ENCODE measurements around the gene TOX2. TPM values are rescaled to one million over a fixed set of nuclear protein-coding genes. Genes with fewer than 3 reads are reported as not detected.

Gene TOX2
- total RNA-seq, 1 donor from 2014 or later = 2.8 TPM

DNA sequence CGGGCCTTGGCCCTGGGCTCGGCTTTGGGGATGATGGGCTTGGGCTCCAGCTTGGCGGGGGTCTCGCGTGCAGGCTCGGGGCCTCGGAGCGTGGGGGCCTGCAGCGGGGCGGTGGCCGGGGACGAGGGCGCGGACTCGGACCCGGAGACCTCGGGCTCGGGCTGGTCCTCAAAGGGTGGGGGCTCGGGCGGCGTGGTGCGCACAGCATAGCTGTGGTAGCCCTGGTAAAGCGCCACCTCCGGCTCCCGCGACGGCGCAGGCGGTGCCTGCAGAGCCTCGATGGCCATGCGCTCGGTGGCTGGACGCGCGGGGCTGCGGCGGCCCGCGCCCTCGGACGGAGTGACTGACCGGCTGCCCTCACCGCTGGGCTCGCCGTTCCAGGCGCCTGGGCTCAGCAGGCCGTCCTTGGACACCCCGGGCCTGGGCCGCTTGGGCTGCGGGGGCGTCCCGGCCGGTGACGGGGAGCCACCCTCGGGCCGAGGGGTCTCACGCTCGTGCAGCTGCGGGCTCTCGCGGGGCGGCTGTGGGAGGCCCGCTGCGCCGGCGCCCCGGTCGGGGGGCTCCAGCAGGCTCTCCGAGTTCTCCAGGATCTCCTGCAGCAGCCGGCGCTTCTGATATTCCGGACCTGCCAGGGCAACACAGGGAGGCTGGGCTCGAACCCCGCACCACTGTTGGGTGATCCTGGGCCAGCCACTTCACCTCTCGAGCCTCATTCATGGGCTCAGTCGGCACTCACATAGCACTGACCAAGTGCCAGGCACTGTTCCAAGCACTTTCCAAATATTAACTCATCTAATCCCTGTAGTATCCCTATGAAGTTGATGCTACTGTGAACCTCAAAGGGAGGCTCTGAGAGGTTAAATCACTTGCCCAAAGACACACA, 201.4 kb downstream of the TOX2 start:
- Mint-ChIP-seq H3K4me1 (ENCODE audit: low read depth) (peaks cover 1% of the 10 kb centered on the region), H3K27ac (peak overlapping the region; percentile 33)
- no peak for DNase-seq (ENCODE audit: low spot score, unreplicated experiment)

DNA sequence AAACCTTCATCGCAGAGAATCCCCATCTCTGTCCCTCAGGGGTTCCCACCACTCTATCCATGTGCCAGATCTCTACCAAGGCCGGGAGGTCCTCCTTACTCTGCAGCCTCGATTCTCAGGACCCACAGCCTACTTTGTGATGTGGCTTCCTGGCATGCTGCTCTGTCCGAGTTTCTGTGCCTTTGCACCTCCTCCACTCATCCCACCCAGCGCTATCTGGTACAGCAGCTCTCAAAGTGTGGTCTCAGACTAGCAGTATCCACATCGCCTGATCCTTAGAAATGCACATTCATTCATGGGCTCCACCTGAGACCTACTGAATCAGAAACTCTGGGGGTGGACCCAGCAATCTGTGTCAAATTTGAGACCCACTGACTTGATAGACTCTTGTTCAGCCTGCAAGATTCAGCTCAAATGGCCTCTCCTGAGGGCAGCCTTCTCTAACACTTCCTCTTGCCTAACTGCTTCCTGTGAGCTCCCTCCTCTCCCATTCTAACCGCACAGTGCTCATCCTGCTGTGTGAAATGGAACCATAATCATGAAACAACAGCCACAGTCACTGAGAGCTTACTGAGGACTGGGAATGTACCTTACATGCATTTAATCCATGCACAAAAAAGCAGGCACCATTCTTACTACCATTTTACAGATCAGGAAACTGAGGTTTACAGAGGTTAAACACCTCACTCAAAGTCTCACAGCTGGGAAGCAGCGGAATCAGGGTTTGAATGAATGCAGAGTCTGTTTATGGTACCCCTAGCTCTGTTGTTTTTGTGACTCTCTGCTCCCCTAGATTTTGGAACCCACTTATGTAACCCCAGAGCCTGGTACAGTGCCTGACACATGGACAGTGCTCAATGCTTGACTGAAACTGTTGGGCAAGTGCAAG, 202.9 kb downstream of the TOX2 start:
- DNase-seq (ENCODE audit: low spot score, unreplicated experiment) = no peak
- Mint-ChIP-seq H3K27ac (no peak overlapping the region), H3K4me3 (ENCODE audit: low read depth) (no peak overlapping the region), H3K4me1 (ENCODE audit: low read depth) (peaks cover 1% of the 10 kb centered on the region), H3K36me3 (ENCODE audit: insufficient read depth) (no peaks in the 10 kb centered on the region), H3K9me3 (ENCODE audit: low read depth) (no peaks in the 10 kb centered on the region), H3K27me3 (peaks cover 7% of the 10 kb centered on the region)
- TF ChIP-seq, protein P1, sequence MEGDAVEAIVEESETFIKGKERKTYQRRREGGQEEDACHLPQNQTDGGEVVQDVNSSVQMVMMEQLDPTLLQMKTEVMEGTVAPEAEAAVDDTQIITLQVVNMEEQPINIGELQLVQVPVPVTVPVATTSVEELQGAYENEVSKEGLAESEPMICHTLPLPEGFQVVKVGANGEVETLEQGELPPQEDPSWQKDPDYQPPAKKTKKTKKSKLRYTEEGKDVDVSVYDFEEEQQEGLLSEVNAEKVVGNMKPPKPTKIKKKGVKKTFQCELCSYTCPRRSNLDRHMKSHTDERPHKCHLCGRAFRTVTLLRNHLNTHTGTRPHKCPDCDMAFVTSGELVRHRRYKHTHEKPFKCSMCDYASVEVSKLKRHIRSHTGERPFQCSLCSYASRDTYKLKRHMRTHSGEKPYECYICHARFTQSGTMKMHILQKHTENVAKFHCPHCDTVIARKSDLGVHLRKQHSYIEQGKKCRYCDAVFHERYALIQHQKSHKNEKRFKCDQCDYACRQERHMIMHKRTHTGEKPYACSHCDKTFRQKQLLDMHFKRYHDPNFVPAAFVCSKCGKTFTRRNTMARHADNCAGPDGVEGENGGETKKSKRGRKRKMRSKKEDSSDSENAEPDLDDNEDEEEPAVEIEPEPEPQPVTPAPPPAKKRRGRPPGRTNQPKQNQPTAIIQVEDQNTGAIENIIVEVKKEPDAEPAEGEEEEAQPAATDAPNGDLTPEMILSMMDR (IDR thresholded peaks at IDR 0.05; ENCODE audit: unreplicated experiment) = no peak

More for the DNA sequence above, 201.4 kb downstream of the TOX2 start:
- Mint-ChIP-seq H3K4me3 (ENCODE audit: low read depth) (no peak overlapping the region), H3K27me3 (peaks cover 4% of the 10 kb centered on the region), H3K9me3 (ENCODE audit: low read depth) (no peaks in the 10 kb centered on the region), H3K36me3 (ENCODE audit: insufficient read depth) (no peaks in the 10 kb centered on the region)
- TF ChIP-seq, protein P1 (IDR thresholded peaks at IDR 0.05; ENCODE audit: unreplicated experiment) = no peak

DNA sequence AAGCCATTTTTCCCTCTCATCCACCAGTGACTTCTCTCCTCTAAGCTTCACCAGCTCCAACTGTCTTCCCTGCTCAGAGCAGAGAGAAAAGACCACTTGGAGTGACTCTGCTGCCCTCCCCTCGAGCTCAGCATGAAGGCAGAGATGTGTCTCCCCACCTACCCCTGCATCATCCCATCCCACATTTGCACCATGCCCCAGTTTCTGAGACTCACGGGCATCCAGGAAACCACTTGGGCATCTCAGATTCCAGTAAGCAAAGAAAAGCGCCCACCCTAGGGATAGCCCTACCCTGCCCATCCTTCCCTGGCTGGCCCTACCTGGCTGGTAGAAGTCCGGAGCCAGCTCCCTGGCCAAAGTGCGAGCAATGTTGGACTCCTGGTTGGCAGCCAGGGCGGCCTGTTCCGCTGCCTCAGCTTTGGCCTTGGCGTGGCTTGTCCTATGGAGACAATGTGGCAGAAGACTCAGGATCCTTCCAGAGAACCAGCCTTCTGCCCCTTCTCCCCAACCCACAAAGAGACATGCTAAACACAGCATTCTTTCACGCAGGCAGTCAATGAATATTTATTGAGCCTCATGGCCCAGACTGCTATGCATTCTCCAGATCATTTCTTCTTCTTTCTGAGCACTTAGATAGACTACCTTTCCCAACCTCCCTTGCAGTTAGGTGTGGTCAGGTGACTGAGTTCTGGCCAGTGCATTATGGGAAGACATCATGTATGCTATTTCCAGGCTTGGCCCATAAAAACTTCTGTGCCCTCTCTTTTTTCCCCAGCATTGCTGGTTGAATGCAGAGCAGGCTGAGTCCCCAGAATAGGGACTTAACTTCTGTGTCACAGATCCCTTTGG, 203.8 kb downstream of the TOX2 start:
- Mint-ChIP-seq H3K9me3 (ENCODE audit: low read depth) (no peaks in the 10 kb centered on the region), H3K36me3 (ENCODE audit: insufficient read depth) (no peaks in the 10 kb centered on the region), H3K4me1 (ENCODE audit: low read depth) (peaks cover 1% of the 10 kb centered on the region), H3K27ac (no peak overlapping the region), H3K4me3 (ENCODE audit: low read depth) (no peak overlapping the region), H3K27me3 (peaks cover 12% of the 10 kb centered on the region)
- TF ChIP-seq, protein P1 (IDR thresholded peaks at IDR 0.05; ENCODE audit: unreplicated experiment) = no peak
- DNase-seq (ENCODE audit: low spot score, unreplicated experiment) = no peak

Other genes with a start within 250 kb of the TOX2 start
- gene MYBL2, start 247.7 kb upstream of the TOX2 start, total RNA-seq = 43.3 and 44.4 TPM in 2 replicates
- not detected in 2 replicates for gene GTSF1L, start 187.8 kb upstream of the TOX2 start, total RNA-seq

All from progenitor cell of endocrine pancreas (in vitro differentiated cells).